Measurements from ENCODE around the gene TAOK1. TPM values are rescaled to one million over a fixed set of nuclear protein-coding genes. Genes with fewer than 3 reads are reported as not detected.

TAOK1 gene
- total RNA-seq, 4 donors from 2014 or later = 24.6 to 102 (median 64.9) TPM

DNA sequence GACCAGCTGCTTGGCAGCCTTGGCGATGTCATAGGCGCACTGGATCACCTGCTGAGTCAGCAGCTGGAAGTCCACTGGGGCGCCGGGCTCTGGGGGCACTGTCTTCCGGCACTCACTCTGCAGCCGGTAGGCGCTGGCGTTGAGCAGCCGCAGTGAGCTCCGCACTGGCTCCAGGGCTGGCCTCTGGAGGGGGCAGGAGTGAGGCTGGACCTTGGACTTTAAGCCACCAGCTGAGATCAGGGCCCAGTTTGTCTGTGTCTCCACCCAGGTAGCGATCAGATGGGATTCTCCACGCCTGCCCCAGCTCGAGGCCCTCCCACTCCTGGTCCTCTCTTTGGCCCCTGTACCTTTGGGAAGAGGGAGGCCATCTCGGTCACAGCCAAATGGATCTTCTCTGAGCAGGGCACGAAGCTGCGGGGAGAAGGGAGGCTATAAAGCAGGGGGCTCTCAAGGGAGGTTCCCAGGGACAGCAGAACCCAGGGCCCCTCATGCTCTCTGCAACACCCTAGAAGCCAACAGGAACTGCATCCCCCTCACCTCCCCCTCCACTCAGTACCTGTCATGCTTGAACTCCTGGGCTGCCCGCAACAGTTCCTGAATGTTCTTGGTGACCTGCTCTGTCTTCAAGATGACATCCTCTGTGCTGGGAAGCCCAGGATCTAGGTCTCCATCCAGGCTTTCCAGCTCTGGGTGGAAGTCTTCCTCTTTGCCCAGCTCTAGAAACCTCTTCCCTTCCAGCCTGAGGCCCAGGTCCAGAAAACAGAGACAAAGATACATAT lies 184.8 kb downstream of the TAOK1 start:
- Histone ChIP-seq H3K9me3 (no peaks in the 10 kb centered on the region), H3K4me1 (peaks cover 7 to 23% of the 10 kb centered on the region in 2 donors), H3K4me3 (no peak overlapping the region), H3K27me3 (no peaks in the 10 kb centered on the region), H3K36me3 (no peaks in the 10 kb centered on the region), H3K27ac (no peak overlapping the region)
- DNase-seq = no peak
- no peak for TF ChIP-seq POLR2A (IDR thresholded peaks at IDR 0.05)
- intact Hi-C loops (cut with DNase I; ENCODE audit: low total_unique reads) = no loop called here

DNA sequence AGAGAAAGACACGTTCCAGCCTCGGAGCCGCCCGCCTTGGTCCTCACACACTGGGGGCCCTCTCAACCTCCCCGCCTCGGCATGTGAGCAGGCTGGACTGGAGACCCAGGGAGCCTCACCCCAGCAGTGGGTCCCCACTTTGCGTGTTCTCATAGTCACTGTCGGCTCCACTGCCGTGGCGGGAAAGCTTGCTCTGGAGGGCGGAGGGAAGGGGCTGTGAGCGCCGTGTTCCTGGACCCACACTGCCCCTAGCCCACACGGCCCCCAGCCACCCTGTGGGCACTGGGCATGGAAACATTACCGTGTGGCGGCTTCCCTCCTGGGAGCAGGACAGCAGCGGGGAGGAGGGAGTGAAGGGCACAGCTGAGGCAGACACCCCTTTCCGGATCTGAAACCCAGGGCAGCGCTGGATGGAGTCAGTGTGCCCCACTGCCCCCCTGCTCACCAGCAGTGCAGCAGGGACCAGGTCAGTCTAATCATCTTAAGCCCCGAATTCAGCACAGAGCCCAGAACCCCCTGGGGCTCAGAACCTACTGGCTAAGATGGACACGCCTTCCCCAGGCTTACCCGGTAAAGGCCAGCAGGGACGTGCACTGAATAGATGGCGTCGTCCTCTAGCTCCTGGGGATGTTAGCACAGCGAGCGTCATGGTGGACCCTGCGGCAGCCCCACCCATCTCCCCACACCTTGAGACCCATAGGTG lies 185.5 kb downstream of the TAOK1 start:
- H3K36me3 ChIP-seq = no peaks in the 10 kb centered on the region
- DNase-seq = no peak
- peaks cover 7 to 23% of the 10 kb centered on the region in 2 donors for H3K4me1 ChIP-seq

DNA sequence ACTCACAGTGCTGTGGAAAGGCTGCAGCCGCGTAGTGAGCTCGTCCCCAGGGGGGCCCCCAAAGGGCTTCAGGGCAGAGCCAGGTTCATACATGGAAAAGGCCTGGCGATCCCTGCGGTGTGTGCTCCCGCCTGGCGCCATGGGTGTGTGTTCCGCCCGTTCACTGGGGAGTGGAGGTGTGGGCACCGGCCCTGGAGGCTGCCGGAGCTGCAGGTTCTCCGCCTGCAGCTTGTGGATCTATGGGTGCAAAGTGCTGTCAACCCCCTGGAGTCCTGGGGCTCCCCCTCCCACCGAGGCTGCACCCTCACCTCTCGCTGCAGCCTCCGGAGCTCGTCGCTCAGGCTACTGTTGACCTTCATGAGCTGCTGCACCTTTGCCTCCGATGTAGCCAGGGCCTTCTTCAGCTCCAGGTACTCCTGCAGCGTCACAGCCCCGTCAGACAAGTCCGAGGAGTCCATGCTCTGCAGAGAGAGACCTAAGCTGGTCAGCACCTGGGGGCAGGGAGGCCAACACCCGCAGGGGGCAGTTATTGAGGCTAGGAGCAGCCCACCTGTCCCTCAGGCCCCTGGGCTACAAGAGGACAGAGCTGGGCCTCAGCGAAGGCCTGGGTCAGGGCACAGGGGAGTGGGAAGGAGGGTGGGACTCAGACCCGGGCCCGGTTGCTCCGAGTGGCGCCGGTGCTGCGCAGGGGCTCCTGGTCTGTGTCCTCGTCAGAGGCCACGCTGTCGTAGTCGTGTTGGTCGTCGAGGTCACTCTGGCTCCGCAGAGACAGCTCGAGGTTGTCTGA lies 186.2 kb downstream of the TAOK1 start:
- H3K27me3 ChIP-seq = no peaks in the 10 kb centered on the region
- H3K27ac ChIP-seq = no peak overlapping the region
- peaks cover 7 to 23% of the 10 kb centered on the region in 2 donors for H3K4me1 ChIP-seq
- peak in 1 of 2 donors; percentile 17 for DNase-seq
- no peaks in the 10 kb centered on the region for H3K9me3 ChIP-seq
- no peaks in the 10 kb centered on the region for H3K36me3 ChIP-seq
- intact Hi-C loops (cut with DNase I; ENCODE audit: low total_unique reads) = no loop called here
- H3K4me3 ChIP-seq = no peak overlapping the region
- no peak for TF ChIP-seq POLR2A (IDR thresholded peaks at IDR 0.05)
- TF ChIP-seq, protein P1, sequence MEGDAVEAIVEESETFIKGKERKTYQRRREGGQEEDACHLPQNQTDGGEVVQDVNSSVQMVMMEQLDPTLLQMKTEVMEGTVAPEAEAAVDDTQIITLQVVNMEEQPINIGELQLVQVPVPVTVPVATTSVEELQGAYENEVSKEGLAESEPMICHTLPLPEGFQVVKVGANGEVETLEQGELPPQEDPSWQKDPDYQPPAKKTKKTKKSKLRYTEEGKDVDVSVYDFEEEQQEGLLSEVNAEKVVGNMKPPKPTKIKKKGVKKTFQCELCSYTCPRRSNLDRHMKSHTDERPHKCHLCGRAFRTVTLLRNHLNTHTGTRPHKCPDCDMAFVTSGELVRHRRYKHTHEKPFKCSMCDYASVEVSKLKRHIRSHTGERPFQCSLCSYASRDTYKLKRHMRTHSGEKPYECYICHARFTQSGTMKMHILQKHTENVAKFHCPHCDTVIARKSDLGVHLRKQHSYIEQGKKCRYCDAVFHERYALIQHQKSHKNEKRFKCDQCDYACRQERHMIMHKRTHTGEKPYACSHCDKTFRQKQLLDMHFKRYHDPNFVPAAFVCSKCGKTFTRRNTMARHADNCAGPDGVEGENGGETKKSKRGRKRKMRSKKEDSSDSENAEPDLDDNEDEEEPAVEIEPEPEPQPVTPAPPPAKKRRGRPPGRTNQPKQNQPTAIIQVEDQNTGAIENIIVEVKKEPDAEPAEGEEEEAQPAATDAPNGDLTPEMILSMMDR (IDR thresholded peaks at IDR 0.05) = no peak

More for the DNA sequence above, 185.5 kb downstream of the TAOK1 start:
- no peak overlapping the region for H3K27ac ChIP-seq
- H3K4me3 ChIP-seq = no peak overlapping the region
- TF ChIP-seq, protein P1 (IDR thresholded peaks at IDR 0.05) = no peak
- no peak for TF ChIP-seq POLR2A (IDR thresholded peaks at IDR 0.05)
- intact Hi-C loops (cut with DNase I; ENCODE audit: low total_unique reads) = no loop called here
- H3K27me3 ChIP-seq = no peaks in the 10 kb centered on the region
- H3K9me3 ChIP-seq = no peaks in the 10 kb centered on the region

DNA sequence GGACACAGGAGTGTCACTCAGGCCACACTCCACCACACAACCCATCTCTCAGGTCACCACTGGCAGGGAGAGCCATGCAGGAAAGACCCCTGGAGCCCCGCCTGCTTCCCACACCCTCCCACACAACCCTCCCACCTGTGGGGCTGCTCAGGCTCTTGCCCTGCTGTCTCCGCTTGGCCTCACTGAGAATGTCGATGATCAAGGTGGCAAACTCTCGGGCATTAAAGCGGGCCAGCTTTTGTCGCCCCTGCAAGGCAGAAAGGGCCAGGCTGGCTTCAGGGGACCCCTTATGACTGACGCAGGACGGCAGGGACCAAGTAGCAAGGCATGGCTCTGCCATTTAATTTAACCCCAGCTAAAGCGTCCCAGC lies 186.8 kb downstream of the TAOK1 start:
- Histone ChIP-seq H3K36me3 (no peaks in the 10 kb centered on the region), H3K4me1 (peaks cover 5 to 23% of the 10 kb centered on the region in 2 donors), H3K9me3 (no peaks in the 10 kb centered on the region), H3K4me3 (no peak overlapping the region), H3K27ac (peak overlapping the region; percentile 49 to 63), H3K27me3 (no peaks in the 10 kb centered on the region)
- TF ChIP-seq, protein P1 (IDR thresholded peaks at IDR 0.05) = no peak
- intact Hi-C loops (cut with DNase I; ENCODE audit: low total_unique reads) = no loop called here
- no peak for DNase-seq

DNA sequence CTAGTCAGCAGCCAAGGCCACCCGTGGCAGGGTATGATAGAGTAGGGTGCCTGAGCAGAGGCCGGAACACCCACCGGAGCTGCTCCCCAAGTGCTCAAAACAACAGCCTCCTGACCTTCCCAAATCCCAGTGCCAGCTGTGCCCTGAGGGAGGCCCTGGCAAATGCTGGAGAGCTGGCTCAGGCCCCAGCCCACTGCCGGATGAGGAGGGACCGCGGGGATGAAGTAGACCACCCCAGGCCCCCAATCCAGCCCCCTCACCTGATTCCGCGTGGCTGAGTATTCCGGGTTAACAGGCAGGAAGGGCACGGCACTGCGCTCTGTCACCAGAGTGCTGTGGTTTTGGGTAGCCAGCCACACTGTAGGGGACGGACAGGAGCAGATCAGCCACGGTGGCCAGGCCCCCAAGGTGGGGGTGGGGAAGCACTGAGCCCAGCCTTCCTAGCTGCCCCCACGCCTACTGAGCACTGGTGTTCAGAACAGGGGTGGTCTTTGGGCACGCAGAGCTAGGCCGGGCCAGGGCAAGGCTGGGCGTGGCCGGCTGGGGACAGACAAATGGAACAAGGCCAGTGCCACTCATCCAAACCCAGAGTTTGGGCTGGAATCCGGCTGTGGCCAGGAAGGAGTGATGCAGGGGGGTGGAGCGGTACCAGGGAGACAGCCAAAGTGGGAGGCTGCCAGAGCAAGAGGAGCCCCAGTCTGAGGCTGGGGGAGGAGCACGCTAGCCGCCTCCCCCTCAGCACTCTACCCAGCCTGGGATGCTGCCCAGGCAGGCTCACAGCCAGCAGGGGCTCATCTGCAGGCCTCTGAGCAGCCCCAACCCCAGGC lies 187.4 kb downstream of the TAOK1 start:
- Histone ChIP-seq H3K36me3 (no peaks in the 10 kb centered on the region), H3K4me1 (peaks cover 3 to 17% of the 10 kb centered on the region in 2 donors), H3K9me3 (no peaks in the 10 kb centered on the region), H3K27me3 (no peaks in the 10 kb centered on the region), H3K4me3 (no peak overlapping the region), H3K27ac (peak overlapping the region; percentile 49 to 63)
- DNase-seq = peak; percentile 43 to 70
- TF ChIP-seq, protein P1 (IDR thresholded peaks at IDR 0.05) = no peak
- no peak for TF ChIP-seq POLR2A (IDR thresholded peaks at IDR 0.05)
- intact Hi-C loops (cut with DNase I; ENCODE audit: low total_unique reads) = no loop called here

All from uterus (tissue), 4 donors.